Endothelial cell of umbilical vein (primary cell): ENCODE results near the gene SS18L1.

ENCODE experiments used
- EZH2 ChIP-seq: IDR thresholded peaks from 2 replicates; pipeline ENCODE4 v1.6.1; 2012; ENCODE audit warnings: borderline replicate concordance, low read depth, mild to moderate bottlenecking, moderate library complexity, low read length, inconsistent platforms; ENCODE audit not compliant: severe bottlenecking
- GATA2 ChIP-seq: IDR thresholded peaks from 2 replicates; pipeline ENCODE4 v1.7.0; 2011; ENCODE audit warnings: low read depth, mild to moderate bottlenecking, moderate library complexity, mixed read lengths, low read length; ENCODE audit not compliant: insufficient read length, insufficient read depth
- POLR2A ChIP-seq: IDR thresholded peaks from 2 replicates; pipeline ENCODE4 v1.6.1; 2012; ENCODE audit warnings: low read depth, mild to moderate bottlenecking, control low read depth, low read length

GRCh38 chr20:62215991-62216635 lies 72.5 kb downstream of the SS18L1 start:
- TF ChIP-seq EZH2 (no peak), GATA2 (no peak), POLR2A (no peak)
